ENCODE data around the gene NABP1.

The NABP1 gene

DNA sequence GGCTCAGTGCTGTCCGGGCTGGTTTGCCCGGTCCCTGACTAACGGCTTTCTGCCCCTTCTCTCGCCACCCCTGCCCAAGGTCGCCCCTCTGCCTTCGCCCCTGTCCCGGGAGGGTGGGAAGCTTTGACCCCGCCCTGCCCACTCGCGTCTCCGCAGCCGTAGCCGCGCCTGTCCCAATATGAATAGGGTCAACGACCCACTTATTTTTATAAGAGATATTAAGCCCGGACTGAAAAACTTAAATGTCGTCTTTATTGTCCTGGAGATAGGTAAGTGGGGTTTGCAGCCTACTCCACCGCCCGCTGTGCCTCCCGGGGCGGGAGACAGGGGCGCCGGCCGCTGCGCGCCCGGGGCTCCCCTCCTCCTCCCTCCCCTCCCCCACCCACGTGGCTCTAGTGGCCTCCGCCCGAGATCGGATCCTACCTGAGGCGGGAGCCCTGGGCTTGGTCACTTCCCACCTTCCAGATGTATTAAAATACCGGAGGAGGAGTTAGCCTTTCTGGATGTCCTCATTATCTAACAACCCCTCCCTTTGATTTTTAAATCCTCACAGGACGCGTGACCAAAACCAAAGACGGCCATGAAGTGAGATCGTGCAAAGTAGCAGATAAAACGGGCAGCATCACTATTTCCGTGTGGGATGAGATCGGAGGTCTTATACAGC, 633 bp downstream of the NABP1 start:
- DNase-seq, result peak in 15 of 56 donors; percentile 9 to 49 (median 26)

DNA sequence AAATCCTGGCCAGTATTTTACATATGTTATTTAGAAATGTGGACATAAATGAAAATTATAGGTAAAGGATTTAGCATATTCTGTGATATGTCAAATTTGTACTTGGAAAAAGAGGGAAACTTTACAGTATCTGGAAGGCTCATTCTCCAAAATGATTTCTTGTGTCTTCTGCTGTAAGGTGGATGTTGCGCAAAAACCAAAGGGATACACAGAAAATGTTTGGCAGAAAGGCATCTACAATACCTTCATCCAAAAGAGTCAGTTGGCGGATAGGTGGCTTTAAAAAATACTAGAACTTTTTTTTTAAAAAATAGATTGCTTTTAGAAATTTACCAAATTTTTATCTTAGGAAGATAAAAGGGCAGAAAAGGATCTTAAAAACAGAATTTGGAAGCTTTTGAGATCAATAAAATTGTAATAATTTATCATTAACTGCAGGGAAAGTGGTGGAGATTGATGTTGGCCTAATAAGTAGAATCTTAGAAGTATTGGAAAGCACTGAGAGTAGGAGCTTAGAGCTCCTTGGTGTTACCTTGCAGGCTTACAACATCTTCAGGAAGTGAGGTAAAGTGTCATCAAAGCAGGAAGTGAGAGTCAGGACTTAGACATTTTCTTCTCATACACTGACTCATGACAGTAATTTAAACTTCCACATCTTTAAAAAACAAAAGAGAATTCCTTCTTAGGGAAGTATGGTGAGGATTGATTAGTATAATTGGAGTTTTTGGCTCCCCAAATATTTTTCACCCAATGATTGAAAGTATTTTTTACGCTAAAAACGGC, 2.1 kb downstream of the NABP1 start:
- no peak for DNase-seq

DNA sequence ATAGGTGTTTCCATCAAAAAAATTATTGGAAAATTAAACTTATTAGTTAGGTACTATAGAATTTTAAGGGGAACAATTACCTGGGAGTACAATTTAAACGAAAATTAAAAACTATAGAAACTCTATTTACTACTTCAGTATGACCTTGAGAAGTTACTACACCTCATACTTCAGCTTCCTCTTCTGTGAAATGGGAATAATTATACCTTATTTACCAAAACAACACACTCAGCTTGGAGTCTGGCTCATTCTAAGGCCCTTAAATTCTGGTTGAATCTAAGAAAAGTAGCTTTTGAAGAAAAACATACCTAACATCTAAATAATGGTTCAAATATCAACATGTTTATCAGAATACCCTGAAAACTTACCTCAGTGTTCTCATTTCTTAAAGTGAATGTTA, 2.7 kb downstream of the NABP1 start:
- DNase-seq, result no peak

DNA sequence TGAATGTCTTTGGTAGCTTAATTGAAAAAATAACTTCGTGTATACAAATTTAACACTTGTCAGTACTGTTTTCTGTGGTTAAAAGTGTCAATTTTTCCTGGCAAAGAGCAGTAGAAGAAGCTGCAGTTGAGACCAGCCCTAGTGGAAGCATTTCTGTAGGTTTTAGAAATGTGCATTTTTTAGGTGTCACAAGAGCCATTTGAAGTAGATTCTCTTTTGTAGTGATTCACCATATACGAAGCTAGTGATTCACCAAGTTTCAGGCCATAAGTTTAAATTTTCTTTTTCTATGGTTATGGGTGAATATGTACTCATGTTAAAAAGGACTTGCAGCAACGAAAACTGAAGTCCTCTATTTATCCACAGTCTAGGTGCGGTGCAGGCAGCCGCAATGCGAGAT, 4.2 kb downstream of the NABP1 start:
- no peak for DNase-seq

DNA sequence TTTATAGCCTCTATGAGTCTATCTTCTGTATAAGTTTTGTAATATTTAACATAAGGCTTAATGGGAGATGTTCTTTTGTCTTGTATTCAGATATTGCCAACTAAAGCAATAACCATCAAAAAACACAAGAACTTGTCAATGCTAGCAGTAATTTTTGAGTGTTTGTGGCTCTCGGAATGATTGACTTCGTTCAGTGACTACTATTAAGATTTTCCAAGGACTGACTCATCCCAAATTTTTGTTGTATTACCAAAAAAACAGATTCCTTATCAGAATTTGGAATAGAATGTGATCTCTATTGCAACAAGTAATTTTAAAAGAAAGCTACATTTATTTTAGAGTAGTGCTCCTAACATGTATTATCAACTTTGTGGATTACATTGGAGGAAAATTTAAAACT, 8.1 kb downstream of the NABP1 start:
- no peak for DNase-seq

DNA sequence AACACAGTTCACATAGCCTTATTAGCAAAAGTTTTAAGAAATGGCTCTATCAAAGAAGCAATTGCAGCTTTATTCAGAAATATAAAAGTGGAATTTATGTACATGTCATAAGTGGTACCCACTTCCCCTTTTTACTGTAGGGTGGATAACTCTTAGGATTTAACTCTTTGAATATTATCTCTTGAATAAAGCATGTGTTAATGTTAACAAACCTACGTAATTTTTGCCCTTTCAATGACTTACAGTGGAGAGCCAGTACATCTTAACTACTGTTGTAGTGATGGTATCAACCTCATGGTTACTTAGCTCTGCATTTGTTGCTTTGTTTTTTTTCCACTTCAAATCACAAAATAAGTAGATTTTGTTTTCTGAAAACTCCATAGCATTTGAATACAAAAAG, 8.8 kb downstream of the NABP1 start:
- no peak for DNase-seq

DNA sequence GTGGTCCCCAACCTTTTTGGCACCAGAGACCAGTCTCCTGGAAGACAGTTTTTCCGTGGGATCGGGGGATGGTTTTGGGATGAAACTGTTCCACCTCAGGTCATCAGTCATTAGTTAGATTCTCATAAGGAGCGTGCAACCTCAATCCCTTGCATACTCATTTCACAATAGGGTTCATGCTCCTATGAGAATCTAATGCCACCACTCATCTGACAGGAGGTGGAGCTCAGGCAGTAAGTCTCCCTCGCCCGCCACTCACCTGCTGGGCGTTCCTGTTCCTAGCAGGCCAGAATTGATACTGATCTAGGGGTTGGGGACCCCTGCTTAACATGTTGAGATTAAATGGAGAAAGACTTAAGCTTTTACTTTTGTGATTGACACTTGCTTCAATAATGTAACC, 9.9 kb downstream of the NABP1 start:
- no peak for DNase-seq

DNA sequence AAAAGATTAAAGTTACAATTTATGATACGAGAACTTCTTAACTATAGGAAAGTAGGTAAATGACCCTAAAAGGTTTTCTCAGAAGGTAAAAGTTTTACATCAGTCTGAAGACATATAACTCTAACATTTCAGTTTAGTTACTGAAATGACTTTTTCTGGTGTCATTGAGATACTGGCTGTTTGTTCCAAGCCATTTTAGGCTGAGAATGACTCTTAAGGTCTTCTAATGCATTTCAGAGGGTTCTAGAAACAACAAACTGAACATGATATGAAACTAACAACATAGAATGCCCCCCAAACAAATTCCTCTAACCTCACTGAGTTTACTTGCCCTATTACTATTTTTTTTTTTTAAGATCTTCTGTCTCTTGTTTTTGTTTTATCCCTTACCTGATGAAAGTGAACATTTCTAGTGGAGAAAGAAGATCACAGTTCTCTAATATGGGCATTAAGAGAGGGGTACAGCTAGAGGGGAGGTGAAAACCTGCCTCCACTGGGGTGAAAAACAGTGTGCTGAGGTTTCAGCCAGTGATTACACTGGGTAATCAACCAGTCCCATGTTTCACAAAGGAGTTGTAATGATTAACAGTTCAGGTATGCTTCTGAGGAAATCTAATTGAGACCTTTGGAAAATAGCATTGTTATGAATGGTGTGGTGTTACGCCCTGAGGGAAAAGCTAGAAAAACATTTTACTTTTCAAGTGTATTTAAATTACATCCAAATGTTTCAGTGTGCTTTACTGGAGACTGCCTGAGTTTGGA, 11.2 kb downstream of the NABP1 start:
- no peak for DNase-seq

DNA sequence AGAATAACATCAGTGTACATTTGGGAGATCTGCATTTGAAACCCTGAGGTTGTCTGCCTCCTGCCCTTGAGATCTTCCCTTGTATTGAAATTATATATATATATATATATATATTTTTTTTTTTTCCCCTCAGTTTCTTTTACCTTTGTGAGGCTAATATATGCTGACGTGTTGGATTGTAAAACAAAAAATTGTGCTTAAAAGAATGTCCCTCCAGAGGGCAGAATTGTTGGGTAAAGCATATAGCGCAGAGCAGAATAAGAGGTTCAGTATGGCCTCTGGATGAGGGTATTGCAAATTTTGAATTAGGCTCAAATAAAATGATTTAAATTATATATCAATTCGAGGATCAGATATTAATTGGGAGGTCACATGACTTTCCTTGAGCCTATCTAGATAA, 12.4 kb downstream of the NABP1 start:
- DNase-seq, result no peak

DNA sequence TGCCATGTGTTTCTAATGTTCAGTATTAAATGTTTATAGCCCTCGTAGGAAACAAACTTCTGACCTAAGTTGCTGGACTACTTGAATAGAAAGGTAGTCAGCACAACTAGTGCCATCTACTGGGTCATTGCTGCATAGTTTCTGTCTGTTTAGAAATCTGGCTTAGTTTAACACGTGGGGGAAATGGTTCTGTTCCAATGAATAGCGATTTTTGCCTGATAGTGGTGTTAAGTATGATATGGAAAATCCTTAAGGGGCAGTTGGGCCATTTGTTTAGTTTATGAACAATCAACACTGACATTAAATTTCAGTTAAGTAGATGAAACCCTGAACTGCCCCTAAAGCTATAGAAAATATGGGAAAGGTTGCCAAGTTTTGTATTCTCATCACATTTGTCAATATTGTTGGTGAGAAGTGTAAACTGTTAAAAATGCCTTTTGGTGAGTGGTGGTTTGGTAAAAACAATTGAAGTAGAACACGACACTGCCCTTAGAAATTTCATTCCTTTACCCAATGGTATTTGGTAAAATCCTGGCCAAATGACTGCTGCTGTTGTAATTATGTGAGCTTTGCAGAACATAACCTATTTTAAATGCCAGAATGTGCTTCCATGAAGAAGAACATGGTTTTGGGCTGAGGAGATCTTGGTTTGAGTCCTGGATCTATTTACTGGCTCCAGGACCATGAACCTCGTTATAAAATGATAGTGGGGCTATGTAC, 13.2 kb downstream of the NABP1 start:
- peak in 10 of 56 donors; percentile 1 to 43 (median 18) for DNase-seq

DNA sequence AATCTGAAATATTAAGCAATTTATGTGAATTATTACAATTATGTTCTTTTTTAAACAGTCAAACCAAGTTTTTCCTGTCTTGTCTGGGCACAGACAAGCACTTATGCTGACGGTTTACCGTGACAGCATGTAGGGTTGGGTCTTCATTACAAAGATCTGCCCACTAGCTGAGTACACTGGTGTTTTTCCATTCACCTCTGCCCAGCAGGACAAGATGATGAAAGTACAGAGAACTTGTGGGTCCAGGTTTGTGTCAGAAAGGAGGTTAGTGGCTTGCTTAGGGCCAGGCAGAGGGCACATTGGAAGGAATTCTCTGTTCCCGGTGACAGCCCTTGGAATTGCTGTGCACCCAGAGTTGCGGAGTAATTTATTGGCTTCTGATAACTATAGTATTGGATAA, 14.0 kb downstream of the NABP1 start:
- no peak for DNase-seq

DNA sequence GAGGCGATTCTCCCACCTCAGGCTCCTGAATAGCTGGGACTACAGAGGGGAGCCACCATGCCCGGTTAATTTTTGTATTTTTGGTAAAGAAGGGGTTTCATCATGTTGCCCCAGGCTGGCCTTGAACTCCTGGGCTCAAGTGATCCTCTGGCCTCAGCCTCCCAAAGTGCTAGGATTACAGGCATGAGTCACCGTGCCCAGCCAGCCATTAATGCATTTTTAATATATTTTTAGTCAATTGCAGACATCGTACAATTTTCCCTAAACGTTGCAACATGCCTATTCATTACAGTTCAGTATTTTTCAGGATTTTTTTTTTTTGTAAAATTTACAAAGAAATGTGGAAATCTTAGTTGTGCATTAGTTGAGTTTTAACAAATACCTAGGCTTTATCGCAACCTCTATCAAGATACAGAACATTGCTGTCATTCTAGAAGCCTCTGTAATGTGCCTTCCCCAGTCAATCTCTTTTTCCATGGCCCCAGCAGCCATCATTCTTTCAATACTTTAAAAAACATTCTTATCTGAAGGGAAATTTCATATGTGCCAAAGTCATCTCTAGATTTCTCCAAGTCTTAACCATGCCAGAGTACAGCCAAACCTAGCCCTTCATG, 14.7 kb downstream of the NABP1 start:
- DNase-seq, result no peak

DNA sequence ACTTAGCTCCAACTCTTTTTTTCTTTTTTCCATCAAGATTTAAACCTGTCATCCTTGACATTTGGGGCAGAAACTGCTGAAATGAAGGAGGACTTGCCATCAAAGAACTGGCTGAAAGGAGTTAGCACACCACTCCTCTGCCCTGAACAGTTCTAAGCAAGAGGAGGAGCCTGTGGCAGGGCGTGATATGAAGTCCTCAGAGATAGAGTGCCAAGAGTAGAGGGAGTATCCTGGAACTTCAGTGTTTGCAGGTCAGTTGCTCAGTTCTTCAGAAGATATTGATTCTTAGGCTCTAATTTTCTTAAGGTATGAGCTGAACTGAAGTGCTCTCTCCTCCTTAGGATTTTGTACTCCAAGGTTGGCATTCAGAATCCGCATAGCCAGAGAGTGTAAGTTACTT, 15.2 kb downstream of the NABP1 start:
- no peak for DNase-seq

DNA sequence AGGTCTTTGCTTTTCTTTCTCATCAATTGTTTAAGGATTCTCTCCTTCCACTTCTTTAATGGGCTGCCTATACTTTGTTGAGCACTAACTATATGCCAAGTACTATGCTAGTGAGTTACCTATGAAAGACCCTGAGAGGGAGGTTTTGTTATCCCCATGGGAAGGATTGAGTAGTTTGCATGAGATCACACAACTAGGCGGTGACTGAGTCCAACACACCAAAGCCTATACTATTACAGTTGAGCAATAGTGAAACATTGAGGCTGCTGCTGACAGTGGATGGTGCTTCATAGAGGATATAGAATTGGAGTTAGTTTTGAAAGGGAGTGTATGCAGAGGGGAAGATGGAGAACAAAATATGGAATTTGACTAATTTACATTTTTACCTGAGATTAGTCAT, 15.8 kb downstream of the NABP1 start:
- DNase-seq, result no peak

DNA sequence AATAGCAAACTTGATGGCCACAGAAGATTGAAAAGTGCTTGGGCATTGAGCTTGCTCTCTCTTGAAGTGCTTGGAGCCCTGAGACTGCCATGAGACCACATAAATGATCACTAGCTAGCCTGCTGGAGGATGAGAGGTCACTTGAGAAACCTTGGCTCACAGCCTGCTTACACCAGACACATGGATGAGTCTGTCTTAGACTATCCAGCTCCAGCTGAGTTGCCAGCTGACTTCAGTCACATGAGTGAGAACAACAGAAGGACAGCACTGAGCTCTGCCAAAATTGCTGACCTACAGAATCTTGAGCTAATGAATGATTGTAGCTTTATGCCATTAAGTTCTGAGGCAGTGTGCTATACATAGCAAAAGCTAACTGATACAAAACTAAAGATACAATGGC, 18.1 kb downstream of the NABP1 start:
- DNase-seq, result peak in 20 of 56 donors; percentile 3 to 81 (median 24)

DNA sequence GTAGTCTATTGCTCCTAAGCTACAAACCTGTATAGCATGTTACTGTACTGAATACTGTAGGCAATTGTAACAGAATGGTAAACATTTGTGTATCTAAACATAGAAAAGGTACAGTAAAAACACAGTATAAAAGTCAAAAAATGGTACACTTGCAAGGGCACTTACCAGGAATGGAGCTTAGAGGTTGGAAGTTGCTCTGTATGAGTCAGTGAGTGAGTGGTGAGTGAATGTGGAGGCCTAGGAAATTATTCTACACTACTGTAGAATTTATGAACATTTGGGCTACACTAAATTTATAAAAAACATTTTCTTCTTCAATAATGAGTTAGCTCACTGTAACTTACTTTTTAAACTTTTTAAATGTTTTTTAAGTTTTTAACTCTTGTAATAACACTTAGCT, 19.0 kb downstream of the NABP1 start:
- DNase-seq, result no peak

DNA sequence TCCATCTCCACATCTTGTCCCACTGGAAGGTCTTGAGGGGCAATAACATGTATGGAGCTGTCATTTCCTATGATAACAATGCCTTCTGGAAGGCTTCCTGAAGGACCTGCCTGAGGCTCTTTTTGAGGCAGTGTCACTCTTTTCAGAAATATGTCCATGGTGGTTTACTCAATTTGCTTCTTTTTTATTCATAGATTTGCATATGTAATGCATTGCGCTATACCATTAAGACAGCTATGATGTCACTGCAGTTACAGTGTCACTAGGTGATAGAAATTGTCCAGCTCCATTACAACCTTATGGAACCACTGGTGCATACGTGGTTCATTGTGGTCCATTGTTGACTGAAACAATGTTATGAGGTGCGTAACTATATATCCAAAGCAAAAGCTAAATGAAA, 19.9 kb downstream of the NABP1 start:
- DNase-seq, result no peak

DNA sequence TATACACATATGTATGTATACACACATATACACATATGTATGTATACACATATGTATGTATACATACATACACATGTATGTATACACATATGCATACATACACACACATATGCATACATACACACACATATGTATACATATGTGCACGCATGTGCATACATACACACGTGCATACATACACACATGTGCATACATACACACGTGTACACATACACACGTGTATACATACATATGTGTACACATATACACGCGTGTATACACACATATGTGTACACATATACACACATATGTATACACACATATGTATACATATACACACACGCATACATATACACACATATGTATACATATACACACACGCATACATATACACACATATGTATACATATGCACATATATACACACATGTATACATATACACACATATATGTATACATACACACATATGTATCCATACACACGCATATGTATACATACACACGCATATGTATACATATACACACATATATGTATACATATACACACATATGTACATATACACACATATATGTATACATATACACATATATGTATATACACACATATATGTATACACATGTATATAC, 21.5 kb downstream of the NABP1 start:
- no peak for DNase-seq

DNA sequence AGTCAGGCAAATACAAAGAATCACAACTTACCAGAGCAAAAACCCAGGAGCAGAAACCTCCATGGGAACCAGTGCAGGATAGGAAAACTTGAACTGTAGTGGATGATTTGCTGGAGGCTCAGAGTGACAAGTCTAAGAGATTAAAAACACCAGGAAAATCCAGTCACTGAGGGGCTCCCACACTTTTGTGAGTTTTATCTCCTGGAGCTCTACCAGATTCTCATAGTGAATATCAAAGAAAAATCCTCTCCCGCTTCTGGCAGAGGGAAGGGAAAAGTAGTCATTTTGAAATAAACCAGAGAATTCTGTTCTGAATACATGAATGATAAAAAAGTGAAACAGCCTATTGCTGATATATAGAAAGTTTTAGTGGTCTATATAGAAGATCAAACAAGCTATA, 23.1 kb downstream of the NABP1 start:
- DNase-seq, result no peak

DNA sequence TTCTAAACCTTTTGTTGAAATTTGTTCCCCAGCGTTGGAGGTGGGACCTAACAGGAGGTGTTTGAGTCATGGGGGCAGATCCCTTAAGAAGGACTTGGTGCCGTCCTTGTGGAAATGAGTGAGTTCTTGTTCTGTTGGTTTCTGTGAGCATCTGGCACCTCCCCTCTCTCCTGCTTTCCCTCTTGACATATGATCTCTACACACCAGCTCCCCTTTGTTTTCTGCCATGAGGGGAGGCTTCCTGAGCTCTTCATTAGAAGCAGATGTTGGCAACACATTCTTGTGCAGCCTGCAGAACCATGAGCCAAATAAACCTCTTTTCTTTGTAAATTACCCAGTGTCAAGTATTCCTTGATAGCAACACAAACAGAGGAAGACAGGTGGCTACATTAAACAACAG, 23.8 kb downstream of the NABP1 start:
- no peak for DNase-seq

Measured in nucleus accumbens (tissue), 56 donors.